ENCODE results near the gene GHRH.

Gene GHRH

GRCh38 chr20:37202267-37202943 is 59.2 kb downstream of the GHRH start:
- no peak for DNase-seq

GRCh38 chr20:37201827-37202162 is 59.8 kb downstream of the GHRH start:
- no peak for DNase-seq
